ES-I3 (cell line): ENCODE data around the gene ICOSLG.
"Not testable (repeated sequence)": the region's sequence is repeated elsewhere in the genome, so short reads cannot be mapped to it uniquely, and the experiment has no call there.

Source experiments
- H3K36me3 ChIP-seq: 2 replicates; pipeline ENCODE4 v1.6.1; 2013; ENCODE audit warnings: mild to moderate bottlenecking, low read length, control low read depth, moderate library complexity; ENCODE audit not compliant: insufficient read depth
- H3K4me1 ChIP-seq: 2 replicates; pipeline ENCODE4 v1.6.1; 2013; ENCODE audit warnings: mild to moderate bottlenecking, control low read depth, low read length; ENCODE audit not compliant: insufficient read depth
- H3K9ac ChIP-seq: 2 replicates; pipeline ENCODE4 v1.6.1; 2013; ENCODE audit warnings: low read depth, mild to moderate bottlenecking, low read length, moderate library complexity
- H3K9me3 ChIP-seq: 2 replicates; pipeline ENCODE4 v1.6.1; 2013; ENCODE audit warnings: mild to moderate bottlenecking, low read length, moderate library complexity; ENCODE audit not compliant: control insufficient read depth, insufficient read depth

ICOSLG gene

GRCh38 chr21:44193108-44193507 lies 47.6 kb downstream of the ICOSLG start:
- H3K4me1 ChIP-seq, H3K36me3 ChIP-seq, H3K9me3 ChIP-seq, H3K9ac ChIP-seq: not testable (repeated sequence)

- H3K9me3 ChIP-seq, H3K36me3 ChIP-seq, H3K4me1 ChIP-seq, H3K9ac ChIP-seq: not testable (repeated sequence)
Observed at GRCh38 chr21:44190349-44191271, 50.1 kb downstream of the ICOSLG start.

- H3K9me3 ChIP-seq, H3K9ac ChIP-seq, H3K4me1 ChIP-seq, H3K36me3 ChIP-seq: not testable (repeated sequence)
Observed at GRCh38 chr21:44184862-44185261, 55.9 kb downstream of the ICOSLG start.

GRCh38 chr21:44182202-44182601 lies 58.5 kb downstream of the ICOSLG start:
- not testable (repeated sequence) for H3K9ac ChIP-seq, H3K36me3 ChIP-seq, H3K9me3 ChIP-seq

GRCh38 chr21:44181506-44181905 lies 59.2 kb downstream of the ICOSLG start:
- H3K36me3 ChIP-seq, H3K4me1 ChIP-seq, H3K9me3 ChIP-seq, H3K9ac ChIP-seq: not testable (repeated sequence)

More at GRCh38 chr21:44182202-44182601, 58.5 kb downstream of the ICOSLG start:
- H3K4me1 ChIP-seq, result not testable (repeated sequence)

GRCh38 chr21:44176127-44176526 lies 64.6 kb downstream of the ICOSLG start:
- not testable (repeated sequence) for H3K4me1 ChIP-seq, H3K9ac ChIP-seq, H3K9me3 ChIP-seq, H3K36me3 ChIP-seq

GRCh38 chr21:44175189-44175588 lies 65.6 kb downstream of the ICOSLG start:
- H3K36me3 ChIP-seq, H3K9ac ChIP-seq, H3K4me1 ChIP-seq, H3K9me3 ChIP-seq: not testable (repeated sequence)
